ENCODE data around the gene VPS39.

The VPS39 gene

DNA sequence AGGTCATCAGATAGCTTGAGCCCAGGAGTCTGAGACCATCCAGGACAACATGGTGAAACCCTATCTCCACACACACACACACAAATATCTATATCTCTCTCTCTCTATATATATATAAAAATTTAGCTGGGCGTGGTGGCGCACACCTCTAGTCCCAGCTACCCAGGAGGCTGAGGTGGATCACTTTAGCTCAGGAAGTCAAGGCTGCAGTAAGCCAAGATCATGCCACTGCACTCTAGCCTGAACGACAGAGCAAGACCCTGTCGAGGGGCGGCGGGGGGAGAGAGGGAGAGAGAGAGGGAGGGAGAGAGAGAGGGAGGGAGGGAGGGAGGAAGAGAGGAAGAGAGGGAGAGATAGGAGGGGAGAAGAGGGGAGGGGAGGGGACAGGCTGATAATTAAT lies 79.6 kb downstream of the VPS39 start:
- DNase-seq = no peak

DNA sequence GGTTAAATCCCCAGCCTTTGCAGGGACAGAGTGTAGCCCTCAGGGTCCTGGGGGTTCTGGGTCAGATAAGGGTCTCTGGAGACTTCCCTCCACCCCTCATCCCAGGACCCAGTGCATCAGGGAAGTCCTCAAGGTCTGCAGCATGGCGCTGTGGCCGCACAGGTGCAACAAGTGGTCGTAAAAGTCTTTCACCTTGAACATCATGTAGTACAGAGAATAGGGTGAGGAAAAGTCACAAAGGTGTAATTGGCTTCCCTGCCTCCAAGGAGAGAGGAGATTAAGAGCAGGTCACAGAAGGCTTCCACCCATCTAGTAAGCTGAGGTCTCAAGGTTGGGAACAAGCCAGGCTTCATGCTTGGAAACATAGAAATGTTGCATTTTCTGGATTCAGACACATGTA lies 84.6 kb downstream of the VPS39 start:
- DNase-seq = no peak

DNA sequence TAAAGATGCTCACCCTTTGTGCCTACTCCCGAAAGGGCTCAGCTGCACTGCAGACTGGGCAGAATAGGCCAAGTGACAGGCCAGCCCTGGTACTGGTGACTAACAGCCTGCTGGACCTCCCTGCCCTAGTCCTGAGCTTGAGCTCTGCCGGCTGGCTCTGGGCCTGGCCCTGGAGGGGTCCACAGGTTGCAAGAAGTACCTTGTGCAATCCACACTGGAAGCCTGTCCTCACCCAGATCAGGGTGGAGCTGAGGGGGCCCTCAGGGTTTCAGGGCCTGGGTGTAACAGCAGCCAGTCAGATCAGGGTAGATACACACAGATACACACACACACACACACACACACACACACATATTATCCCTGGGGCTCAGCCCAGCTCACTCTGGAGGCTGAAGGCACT lies 86.4 kb downstream of the VPS39 start:
- no peak for DNase-seq

DNA sequence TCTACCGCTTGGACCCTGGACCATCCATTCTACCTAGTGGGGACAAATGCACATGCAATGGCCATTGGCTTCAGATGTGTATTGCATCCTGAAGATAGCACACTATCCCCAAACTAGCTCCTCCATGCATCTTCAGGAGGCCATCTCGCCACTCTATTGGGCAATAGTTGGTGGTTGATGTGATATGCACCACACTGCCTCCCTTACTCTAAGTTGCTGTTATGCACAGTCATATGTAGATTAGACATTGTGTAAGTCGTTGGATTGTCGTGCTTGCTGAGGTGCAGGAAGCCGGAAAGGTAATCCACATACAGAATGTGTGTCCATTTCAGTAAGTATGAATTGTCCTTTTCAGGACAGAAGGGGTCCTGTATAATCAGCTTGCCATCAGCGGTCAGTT lies 87.1 kb downstream of the VPS39 start:
- no peak for DNase-seq

DNA sequence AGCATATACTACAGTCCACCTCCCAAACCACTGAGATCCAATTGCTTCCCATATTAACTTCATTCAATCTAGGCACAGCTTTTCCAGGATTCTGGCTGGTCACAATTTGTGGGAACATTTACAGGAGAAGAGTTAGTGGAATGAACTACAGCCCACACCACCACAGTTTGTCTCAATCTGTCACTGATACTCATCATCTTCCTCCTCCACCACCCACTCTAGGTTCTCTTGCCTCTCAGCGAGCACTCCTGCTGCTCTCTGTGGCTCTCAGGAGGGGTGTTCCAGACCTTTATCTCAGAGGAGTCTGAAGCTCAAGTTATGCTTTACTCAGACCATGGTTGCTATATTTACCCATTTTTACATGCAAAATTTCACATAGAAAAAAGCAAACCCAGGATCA lies 87.8 kb downstream of the VPS39 start:
- DNase-seq = no peak

DNA sequence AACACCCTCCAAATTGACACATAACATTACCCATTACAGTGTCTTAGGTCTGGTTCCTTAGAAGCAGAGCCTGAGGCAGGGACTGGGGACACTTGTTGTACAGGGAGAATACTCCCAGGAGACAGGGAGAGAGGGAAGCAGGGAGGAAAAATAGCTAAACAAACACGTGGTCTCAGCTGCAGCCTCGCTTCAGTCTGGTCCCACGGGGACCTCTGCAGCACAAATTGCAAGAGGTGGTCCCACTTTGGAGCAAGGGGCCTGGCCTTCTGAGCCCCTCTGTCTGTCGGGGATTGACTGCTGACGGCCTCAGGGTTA lies 88.7 kb downstream of the VPS39 start:
- DNase-seq = no peak

DNA sequence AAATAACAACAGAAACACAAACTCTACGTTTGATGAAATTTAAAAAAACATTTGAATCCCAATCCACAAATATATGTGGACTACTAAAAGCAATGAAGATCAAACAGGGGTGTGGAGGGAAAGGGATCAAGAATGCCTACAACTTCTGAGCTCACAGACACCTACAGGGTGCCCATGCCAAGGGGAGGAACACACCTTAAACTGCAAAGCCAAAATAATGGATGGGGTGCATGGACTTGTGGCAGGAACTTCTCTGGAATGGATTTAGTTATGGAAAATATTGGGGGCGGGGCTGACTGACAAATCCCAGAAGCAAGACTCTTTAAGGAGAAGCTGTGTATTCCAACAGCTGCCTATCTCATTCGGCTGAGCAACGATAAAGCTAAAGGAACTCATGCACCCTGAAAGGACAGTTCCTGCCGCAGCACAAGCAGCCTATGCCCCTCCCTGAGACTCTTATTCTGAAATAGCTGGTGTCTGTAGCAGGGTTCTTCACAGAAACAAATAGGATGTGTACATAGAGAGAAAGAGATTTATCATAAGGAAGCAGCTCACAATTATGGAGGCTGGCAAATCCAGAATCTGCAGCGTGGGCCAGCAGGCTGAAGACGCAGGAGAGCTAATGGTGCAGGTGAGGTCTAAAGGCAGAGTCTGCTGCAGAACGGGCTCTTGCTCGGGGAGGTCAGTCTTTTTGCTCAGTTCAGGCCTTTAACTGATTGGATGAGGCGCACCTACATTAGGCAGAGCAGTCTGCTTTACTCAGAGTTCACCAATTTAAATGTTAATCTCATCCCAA lies 89.3 kb downstream of the VPS39 start:
- peak; percentile 65 for DNase-seq

DNA sequence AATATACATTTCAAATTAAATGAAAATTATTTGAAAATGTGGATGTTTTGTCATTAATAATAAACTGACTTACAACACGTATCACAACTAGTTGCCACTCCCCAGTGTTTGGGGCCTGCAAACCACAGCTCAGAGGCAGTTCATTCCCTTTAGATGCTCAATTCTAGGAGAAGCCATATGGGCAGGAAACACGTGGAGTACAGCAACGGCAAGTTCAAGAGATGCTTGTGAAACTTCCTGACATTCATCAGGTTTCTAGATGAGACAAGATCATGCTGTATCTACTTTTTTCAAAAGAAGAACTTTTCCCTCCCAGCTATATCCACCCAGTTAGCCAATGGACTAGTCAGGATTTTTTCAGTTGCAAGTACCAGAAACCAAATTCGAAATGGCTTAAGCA lies 96.2 kb downstream of the VPS39 start:
- DNase-seq = no peak

DNA sequence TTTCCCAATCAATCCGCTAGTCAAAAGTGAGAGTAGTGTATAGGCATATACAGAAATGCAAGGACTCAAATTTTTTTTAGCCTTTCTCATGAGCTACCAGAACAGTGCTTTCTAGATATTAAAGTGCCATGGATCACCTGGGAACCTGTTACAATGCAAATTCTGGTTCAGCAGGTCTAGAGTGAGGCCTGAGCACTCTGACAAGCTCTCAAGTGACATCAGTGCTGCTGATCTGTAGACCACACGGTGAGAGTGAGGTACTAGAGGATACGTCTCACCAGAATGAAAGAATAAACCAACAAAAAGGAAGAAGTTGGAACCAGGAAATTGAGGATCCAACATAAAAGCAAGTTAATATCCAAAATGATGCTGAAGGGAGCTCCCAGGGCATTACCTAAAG lies 97.7 kb downstream of the VPS39 start:
- no peak for DNase-seq

DNA sequence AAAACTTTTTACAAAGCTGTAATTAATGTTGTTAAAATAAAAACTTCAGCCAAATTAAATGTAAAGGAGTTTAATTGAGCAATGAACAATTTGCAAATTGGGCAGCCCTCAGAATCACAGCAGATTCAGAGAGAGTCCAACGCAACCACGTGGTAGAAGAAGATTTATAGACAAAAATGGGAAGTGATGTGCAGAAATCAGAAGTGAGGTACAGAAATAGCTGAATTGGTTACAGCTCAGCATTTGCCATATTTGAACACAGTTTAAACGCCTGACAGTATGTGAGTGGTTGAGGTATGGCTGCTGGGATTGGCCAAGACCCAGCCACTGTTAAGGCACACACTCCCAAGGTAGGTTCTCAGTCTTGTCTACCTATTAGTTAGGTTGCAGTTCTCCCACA lies 99.3 kb downstream of the VPS39 start:
- no peak for DNase-seq

All from COR-L47 (cell line).